Sigmoid colon (tissue), 7 donors: Measurements from ENCODE around the gene SRSF7. TPM values are rescaled to one million over a fixed set of nuclear protein-coding genes. Genes with fewer than 3 reads are reported as not detected.
"Not testable (repeated sequence)": the region's sequence is repeated elsewhere in the genome, so short reads cannot be mapped to it uniquely, and the experiment has no call there.

Experiments used
- DNase-seq: peaks from one replicate; pipeline ENCODE4 v3.0.0-alpha.2; 2019
- H3K27ac ChIP-seq, 4 donors: fragments of 200-600 bp; sonication (generic); one replicate each; pipeline ENCODE4 v1.5.1; 2016 to 2019; ENCODE audit warnings: mild to moderate bottlenecking in 1 of 4
- H3K27me3 ChIP-seq, 3 donors: fragments of 200-600 bp; sonication (generic); one replicate each; pipeline ENCODE4 v1.5.1; 2019; ENCODE audit warnings: mild to moderate bottlenecking in 1 of 3
- H3K36me3 ChIP-seq, 4 donors: fragments of 200-600 bp; sonication (generic); one replicate each; pipeline ENCODE4 v1.5.1; 2016 to 2019
- H3K4me1 ChIP-seq, 4 donors: fragments of 200-600 bp; sonication (generic); one replicate each; pipeline ENCODE4 v1.5.1; 2017 to 2019
- H3K4me3 ChIP-seq, 4 donors: fragments of 200-600 bp; sonication (generic); one replicate each; pipeline ENCODE4 v1.5.1; 2017 to 2019; ENCODE audit warnings: mild to moderate bottlenecking in 2 of 4, moderate library complexity in 1 of 4
- H3K9me3 ChIP-seq, 4 donors: fragments of 200-600 bp in 3 of 4; sonication (generic) in 3 of 4; one replicate each; pipeline versions ENCODE4 v1.5.1 to v1.6.1; 2013 to 2019
- CTCF ChIP-seq, 4 experiments: fragments of 450-650 bp in 3 of 4; fragments of 200-600 bp in 1 of 4; IDR thresholded peaks; one replicate each; pipeline ENCODE4 v1.5.1; 2016 to 2019; ENCODE audit warnings: antibody characterized with exemption in 4 of 4, mild to moderate bottlenecking in 3 of 4, moderate library complexity in 2 of 4
- EP300 ChIP-seq, 4 donors: sonication (generic); formaldehyde crosslinking; IDR thresholded peaks; one replicate each; pipeline ENCODE4 v1.6.1; 2017; ENCODE audit warnings: antibody characterized with exemption in 4 of 4
- POLR2A ChIP-seq, 2 donors: fragments of 450-650 bp; IDR thresholded peaks; one replicate each; pipeline ENCODE4 v1.6.1; 2016; ENCODE audit warnings: antibody characterized with exemption in 2 of 2, mild to moderate bottlenecking in 2 of 2, moderate library complexity in 2 of 2
- POLR2AphosphoS5 ChIP-seq, 4 donors: sonication (generic); formaldehyde crosslinking; IDR thresholded peaks; one replicate each; pipeline ENCODE4 v1.6.1; 2017; ENCODE audit warnings: antibody characterized with exemption in 4 of 4
- WGBS, 2 donors: extraction: QIAGEN DNeasy Blood & Tissue Kit; methylation state at CpG; one replicate each; pipeline ENCODE4 v1.1.7; 2013; 5-methylcytosine and 5-hydroxymethylcytosine counted together
- intact Hi-C: fragments of 100-400 bp; cut with DNase I; formaldehyde crosslinking; loops from one replicate; pipeline ENCODE4 v1.15.1; 2023
- polyA plus RNA-seq, 3 donors: library from polyadenylated mRNA; stranded (reverse); fragments of 200-250 nt; gene quantifications; one replicate each; pipeline ENCODE4 v1.2.3, GENCODE V29; 2013
- total RNA-seq, 4 donors: library from RNA; depleted of rRNA; stranded (reverse); fragments of >200 nt; gene quantifications; one replicate each; pipeline ENCODE4 v1.1.0, GENCODE V29; 2016
- donor health status: healthy with polysubstance abuse.
- donor health status: Bipolar disorder and iron deficiency.
- donor health status: healthy.

Gene SRSF7
- total and polyA plus RNA-seq, 7 donors = 55.9 to 146 (median 83.8) TPM

DNA sequence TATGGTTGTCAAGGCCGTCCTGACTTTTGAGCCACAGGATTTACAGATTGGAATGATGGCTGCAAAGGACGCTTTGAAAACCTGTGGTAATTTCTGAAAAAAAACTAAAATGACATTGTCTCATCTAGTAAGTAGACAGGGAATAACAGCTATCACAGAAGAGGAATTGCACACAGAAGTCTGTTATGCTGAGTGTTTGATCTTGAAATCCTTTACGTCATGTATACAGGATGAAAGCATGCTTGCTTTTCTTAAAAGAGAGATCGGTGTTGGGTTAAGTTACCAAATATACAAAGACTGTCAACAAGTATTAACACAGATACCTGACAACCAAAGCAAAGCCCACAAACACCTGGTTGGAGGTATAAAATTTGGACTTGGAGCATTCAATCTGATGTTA, 12.6 kb upstream of the SRSF7 start:
- H3K27me3 ChIP-seq = no peaks in the 10 kb centered on the region
- 93% methylated on average over 4 of the region's 4 CpGs for WGBS, 2 donors
- DNase-seq = no peak
- no peak overlapping the region for H3K27ac ChIP-seq
- no peak for TF ChIP-seq POLR2A (IDR thresholded peaks at IDR 0.05)
- intact Hi-C loops = no loop called here
- H3K4me3 ChIP-seq = no peak overlapping the region
- H3K9me3 ChIP-seq = no peaks in the 10 kb centered on the region
- no peaks in the 10 kb centered on the region for H3K4me1 ChIP-seq
- no peaks in the 10 kb centered on the region for H3K36me3 ChIP-seq

GRCh38 chr2:38763228-38763627, 12.1 kb upstream of the SRSF7 start:
- no peak for DNase-seq
- Histone ChIP-seq H3K36me3 (no peaks in the 10 kb centered on the region), H3K27me3 (no peaks in the 10 kb centered on the region), H3K4me3 (no peak overlapping the region), H3K27ac (no peak overlapping the region), H3K4me1 (no peaks in the 10 kb centered on the region), H3K9me3 (no peaks in the 10 kb centered on the region)
- intact Hi-C loops = no loop called here
- TF ChIP-seq POLR2A (IDR thresholded peaks at IDR 0.05) = no peak
- TF ChIP-seq CTCF (IDR thresholded peaks at IDR 0.05) = no peak
- TF ChIP-seq POLR2AphosphoS5 (IDR thresholded peaks at IDR 0.05) = no peak
- TF ChIP-seq EP300 (IDR thresholded peaks at IDR 0.05) = no peak
- 72 to 80% methylated on average over 2 of the region's 2 CpGs for WGBS, 2 donors

DNA sequence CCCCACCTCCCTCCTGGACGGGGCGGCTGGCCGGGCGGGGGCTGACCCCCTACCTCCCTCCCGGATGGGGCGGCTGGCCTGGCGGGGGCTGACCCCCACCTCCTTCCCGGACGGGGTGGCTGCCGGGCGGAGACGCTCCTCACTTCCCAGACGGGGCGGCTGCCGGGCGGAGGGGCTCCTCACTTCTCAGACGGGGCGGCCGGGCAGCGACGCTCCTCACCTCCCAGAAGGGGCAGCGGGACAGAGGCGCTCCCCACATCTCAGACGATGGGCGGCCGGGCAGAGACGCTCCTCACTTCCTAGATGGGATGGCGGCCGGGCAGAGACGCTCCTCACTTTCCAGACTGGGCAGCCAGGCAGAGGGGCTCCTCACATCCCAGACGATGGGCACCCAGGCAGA, 4.7 kb upstream of the SRSF7 start:
- H3K9me3 ChIP-seq, DNase-seq, H3K36me3 ChIP-seq, H3K4me3 ChIP-seq, intact Hi-C loops, H3K4me1 ChIP-seq, H3K27ac ChIP-seq, H3K27me3 ChIP-seq: not testable (repeated sequence)
- 95 to 97% methylated on average over 31 of the region's 31 CpGs for whole genome bisulfite sequencing, 2 donors

DNA sequence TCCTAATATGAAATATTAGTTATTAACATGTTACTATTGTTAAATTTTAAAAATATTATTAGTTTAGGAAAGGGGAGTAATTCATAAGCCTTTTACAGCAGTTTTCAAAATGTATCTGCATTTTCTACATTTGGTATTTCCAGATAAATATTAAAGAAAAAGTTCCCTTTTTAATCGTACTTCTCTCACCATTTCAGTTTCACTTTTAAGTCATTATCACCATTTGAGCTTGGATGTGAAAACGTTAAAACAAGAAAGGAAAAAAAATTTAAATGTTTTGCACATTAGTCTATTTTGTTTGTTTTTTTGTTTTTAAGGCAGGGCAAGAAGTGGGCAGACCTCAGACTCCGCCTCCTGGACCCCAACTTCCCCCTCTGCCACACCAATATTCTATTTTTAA, 3.3 kb upstream of the SRSF7 start:
- peak overlapping the region in 2 of 4 donors; percentile 8 for H3K4me3 ChIP-seq
- peaks cover 0 to 2% (median 0%) of the 10 kb centered on the region in 4 donors for H3K36me3 ChIP-seq
- H3K9me3 ChIP-seq = no peaks in the 10 kb centered on the region
- intact Hi-C loops = no loop called here
- H3K27ac ChIP-seq = no peak overlapping the region
- DNase-seq = no peak
- 34 to 44% methylated on average over 3 of the region's 3 CpGs for WGBS, 2 donors
- peaks cover 0 to 12% (median 7%) of the 10 kb centered on the region in 4 donors for H3K4me1 ChIP-seq
- TF ChIP-seq CTCF (IDR thresholded peaks at IDR 0.05) = no peak
- TF ChIP-seq EP300 (IDR thresholded peaks at IDR 0.05) = no peak
- TF ChIP-seq POLR2A (IDR thresholded peaks at IDR 0.05) = no peak
- no peak for TF ChIP-seq POLR2AphosphoS5 (IDR thresholded peaks at IDR 0.05)
- no peaks in the 10 kb centered on the region for H3K27me3 ChIP-seq

GRCh38 chr2:38754049-38754448, 2.9 kb upstream of the SRSF7 start:
- Histone ChIP-seq H3K36me3 (peaks cover under 1 to 7% (median 2%) of the 10 kb centered on the region in 4 donors), H3K27me3 (no peaks in the 10 kb centered on the region), H3K4me3 (peak overlapping the region in 2 of 4 donors; percentile 8), H3K4me1 (peaks cover 0 to 17% (median 12%) of the 10 kb centered on the region in 4 donors), H3K9me3 (no peaks in the 10 kb centered on the region), H3K27ac (no peak overlapping the region)
- intact Hi-C loops = no loop called here
- no peak for TF ChIP-seq POLR2A (IDR thresholded peaks at IDR 0.05)
- no peak for TF ChIP-seq EP300 (IDR thresholded peaks at IDR 0.05)
- TF ChIP-seq CTCF (IDR thresholded peaks at IDR 0.05) = no peak
- no peak for TF ChIP-seq POLR2AphosphoS5 (IDR thresholded peaks at IDR 0.05)
- no peak for DNase-seq
